ENCODE measurements around the gene NDC1.
A peak's percentile ranks its signal among the peaks of the same experiment; 100 is the strongest.
"Not testable (repeated sequence)": the region's sequence is repeated elsewhere in the genome, so short reads cannot be mapped to it uniquely, and the experiment has no call there.

Gene NDC1

GRCh38 chr1:53825306-53825705, 12.8 kb downstream of the NDC1 start:
- DNase-seq (ENCODE audit: low read depth in 4 of 4, low spot score in 1 of 4), result no peak

GRCh38 chr1:53822931-53823330, 15.2 kb downstream of the NDC1 start:
- no peak for DNase-seq (ENCODE audit: low read depth in 4 of 4, low spot score in 1 of 4)

DNA sequence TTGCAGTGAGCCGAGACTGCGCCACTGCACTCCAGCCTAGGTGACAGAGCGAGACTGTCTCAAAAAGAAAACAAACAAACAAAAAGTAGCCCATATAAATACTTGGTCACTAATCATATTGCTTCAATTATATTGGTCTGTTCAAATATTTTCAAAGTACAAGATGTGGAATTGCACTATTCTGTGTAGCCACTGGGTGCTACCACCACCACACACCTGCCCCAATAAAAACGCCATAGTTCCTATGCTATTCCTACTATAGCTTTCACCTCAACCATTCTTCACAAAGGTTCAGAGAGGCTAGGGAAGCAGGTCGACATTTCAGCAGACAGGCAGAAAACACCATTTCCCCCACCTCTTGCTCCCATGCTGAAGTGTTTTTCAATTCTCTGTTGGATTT, 16.7 kb downstream of the NDC1 start:
- no peak for DNase-seq (ENCODE audit: low read depth in 4 of 4, low spot score in 1 of 4)

DNA sequence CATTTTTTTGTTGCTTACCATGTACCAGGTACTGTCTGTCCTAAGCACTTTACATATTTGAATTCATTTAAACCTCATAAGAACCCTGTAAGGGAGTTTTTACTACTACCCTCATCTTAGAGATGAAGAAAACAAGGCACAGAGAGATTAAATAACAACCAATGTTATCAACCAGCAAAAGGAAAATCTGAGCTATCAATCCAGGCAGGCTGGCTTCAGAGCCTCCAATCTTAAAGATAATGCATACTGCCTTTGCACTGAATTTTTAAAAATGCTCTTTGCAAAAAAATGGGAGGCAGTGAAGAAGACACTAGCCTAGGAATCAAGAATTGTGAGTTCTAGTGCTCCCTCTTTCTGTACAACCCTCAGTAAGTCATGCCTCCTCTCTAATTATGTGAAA, 18.7 kb downstream of the NDC1 start:
- DNase-seq (ENCODE audit: low read depth in 4 of 4, low spot score in 1 of 4), result no peak

DNA sequence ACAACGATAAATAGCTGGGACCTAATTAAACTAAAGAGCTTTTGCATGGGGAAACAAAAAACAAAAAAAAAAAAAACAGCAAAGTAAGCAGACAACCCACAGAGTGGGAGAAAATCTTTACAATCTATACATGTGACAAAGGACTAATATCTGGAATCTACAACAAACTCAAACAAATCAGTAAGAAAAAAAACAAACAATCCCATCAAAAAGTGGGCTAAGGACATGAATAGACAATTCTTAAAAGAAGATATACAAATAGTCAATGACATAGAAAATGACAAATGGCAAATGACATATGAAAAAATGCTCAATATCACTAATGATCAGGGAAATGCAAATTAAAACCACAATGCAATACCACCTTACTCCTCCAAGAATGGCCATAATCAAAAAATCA, 21.5 kb downstream of the NDC1 start:
- not testable (repeated sequence) for DNase-seq (ENCODE audit: low read depth in 4 of 4, low spot score in 1 of 4)

GRCh38 chr1:53815484-53815883, 22.6 kb downstream of the NDC1 start:
- DNase-seq (ENCODE audit: low read depth in 4 of 4, low spot score in 1 of 4), result not testable (repeated sequence)

DNA sequence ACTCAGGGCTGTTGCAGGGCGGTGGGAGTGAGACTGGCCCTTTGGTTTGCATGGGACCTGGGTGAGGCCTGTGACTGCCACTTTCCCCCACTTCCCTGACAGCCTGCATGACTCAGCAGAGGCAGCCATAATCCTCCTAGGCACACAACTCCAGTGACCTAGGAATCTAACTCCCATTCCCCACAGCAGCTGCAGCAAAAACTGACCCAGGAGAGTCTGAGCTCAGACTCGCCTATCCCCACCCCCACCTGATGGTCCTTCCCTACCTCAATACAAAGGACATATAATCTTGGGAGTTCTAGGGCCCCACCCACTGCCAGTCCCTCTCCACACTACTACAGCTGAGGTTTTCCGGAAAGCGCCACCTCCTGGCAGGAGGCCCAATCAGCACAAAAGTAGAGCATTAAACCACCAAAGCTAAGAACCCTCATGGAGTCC, 26.7 kb downstream of the NDC1 start:
- DNase-seq (ENCODE audit: low read depth in 4 of 4, low spot score in 1 of 4), result peak in 1 of 4 experiments; percentile 6

GRCh38 chr1:53810497-53810896, 27.6 kb downstream of the NDC1 start:
- no peak for DNase-seq (ENCODE audit: low read depth in 4 of 4, low spot score in 1 of 4)

- DNase-seq (ENCODE audit: low read depth in 4 of 4, low spot score in 1 of 4), result no peak
Observed at GRCh38 chr1:53810007-53810406, 28.1 kb downstream of the NDC1 start.

- DNase-seq (ENCODE audit: low read depth in 4 of 4, low spot score in 1 of 4), result no peak
Observed at GRCh38 chr1:53807916-53808315, 30.2 kb downstream of the NDC1 start.

DNA sequence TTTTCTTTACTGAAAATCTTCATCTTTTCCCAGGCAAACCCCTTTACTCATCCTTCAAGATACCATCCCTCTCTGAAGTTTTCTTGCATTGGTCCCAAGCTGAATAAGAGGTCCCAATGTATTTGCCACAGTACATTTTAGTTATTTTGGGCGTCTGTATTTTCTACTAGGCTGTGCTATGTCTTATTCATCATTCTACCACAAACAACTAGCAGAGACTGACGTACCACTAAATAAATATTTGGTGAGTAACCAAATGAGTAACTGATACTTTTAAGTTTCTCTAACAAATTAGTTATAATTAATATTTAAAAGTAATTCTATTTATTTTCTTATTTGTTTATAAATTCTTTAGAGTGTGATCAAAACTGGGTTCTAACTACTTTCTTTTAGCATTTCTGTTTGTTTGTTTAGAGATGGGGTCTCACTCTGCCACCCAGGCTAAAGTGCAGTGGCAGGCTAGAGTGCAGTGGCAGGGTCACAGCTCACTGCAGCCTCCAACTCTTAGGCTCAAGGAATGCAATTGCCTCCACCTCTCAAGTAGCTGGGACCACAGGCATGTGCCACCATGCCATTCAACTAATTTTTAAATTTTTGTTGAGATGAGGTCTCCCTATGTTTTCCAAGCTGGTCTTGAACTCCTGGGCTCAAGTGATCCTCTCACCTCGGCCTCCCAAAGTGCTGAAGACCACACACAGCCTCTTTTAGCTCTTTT, 33.1 kb downstream of the NDC1 start:
- DNase-seq (ENCODE audit: low read depth in 4 of 4, low spot score in 1 of 4), result no peak

DNA sequence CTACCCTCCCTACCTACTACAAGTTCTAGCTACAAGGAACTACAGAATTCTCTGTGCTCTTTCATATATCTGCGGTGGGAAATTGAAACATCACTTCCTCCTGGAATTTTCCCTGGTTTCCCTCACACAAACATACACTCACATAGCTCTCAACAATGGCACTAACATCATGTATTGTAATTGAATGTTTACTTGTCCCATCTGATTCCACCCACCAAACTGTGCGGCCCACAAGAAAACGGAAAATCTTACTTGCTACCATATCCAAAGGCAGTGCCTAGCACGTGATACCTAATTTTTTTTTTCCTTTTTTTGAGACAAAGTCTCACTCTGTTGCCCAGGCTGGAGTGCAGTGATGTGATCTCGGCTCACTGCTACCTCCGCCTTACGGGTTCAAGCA, 33.9 kb downstream of the NDC1 start:
- no peak for DNase-seq (ENCODE audit: low read depth in 4 of 4, low spot score in 1 of 4)

GRCh38 chr1:53800621-53801020, 37.5 kb downstream of the NDC1 start:
- DNase-seq (ENCODE audit: low read depth in 4 of 4, low spot score in 1 of 4), result no peak

GRCh38 chr1:53799141-53799540, 39.0 kb downstream of the NDC1 start:
- no peak for DNase-seq (ENCODE audit: low read depth in 4 of 4, low spot score in 1 of 4)

- no peak for DNase-seq (ENCODE audit: low read depth in 4 of 4, low spot score in 1 of 4)
Observed at GRCh38 chr1:53792806-53793205, 45.3 kb downstream of the NDC1 start.

DNA sequence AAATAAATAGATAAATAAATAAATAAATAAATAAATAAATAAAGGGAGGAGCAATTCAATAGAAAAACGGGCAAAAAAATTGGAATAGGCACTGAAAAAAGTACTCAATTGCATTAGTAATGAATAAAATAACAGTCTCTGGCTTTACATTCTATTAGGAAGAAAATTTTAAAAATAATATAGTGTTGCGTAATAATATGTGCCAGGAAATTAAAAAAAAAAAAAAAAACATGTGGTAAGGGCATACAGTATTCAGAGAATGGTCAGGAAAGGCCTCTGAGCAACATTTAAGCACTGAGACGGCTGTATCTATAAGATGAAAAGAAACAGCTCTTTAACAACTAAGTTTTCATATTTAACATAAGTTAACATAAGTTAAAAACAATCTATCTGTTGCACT, 50.4 kb downstream of the NDC1 start:
- DNase-seq (ENCODE audit: low read depth in 4 of 4, low spot score in 1 of 4), result no peak

DNA sequence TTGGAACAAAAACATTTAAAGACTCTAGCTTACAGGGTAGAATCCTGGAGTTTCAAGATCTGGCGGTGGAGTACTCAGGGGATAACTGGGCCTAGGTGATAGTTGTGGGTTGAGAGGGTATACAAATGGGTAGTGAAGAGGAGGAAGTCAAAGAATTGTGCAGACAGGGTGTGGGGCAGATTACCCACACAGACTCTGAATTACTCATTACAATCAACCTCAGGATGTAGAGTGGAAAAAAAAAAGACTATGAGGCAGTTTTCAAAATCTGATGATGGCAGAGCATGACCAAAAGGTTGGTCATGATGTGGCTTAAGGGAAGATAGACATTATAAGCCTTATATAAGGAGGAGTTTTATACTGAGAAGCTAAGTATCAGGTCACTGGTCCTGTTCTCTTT, 55.0 kb downstream of the NDC1 start:
- DNase-seq (ENCODE audit: low read depth in 4 of 4, low spot score in 1 of 4), result no peak

DNA sequence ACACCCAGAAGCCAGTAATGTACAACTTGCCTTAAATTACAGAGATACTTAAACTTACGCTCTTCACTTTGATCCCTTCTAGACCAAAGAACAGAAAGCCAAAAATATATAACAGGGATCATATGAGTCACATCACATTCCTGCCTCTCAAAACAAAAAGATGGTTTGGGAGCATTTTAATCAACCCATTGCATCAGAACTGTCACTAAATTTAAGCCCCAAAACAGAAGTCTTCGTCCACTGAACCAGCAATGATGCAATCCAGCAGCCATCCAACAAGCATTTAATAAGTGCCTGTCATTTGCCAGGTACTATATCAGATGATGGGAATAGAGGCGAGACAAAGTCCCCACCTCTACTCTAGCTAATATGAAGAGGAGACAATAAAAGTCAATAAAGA, 56.4 kb downstream of the NDC1 start:
- DNase-seq (ENCODE audit: low read depth in 4 of 4, low spot score in 1 of 4), result no peak

- DNase-seq (ENCODE audit: low read depth in 4 of 4, low spot score in 1 of 4), result no peak
Observed at GRCh38 chr1:53777272-53777671, 60.8 kb downstream of the NDC1 start.

GRCh38 chr1:53771648-53772047, 66.4 kb downstream of the NDC1 start:
- DNase-seq (ENCODE audit: low read depth in 4 of 4, low spot score in 1 of 4), result no peak

- DNase-seq (ENCODE audit: low read depth in 4 of 4, low spot score in 1 of 4), result no peak
Observed at GRCh38 chr1:53769780-53770179, 68.3 kb downstream of the NDC1 start.

- no peak for DNase-seq (ENCODE audit: low read depth in 4 of 4, low spot score in 1 of 4)
Observed at GRCh38 chr1:53769184-53769583, 68.9 kb downstream of the NDC1 start.

GRCh38 chr1:53766831-53767405, 71.2 kb downstream of the NDC1 start:
- DNase-seq (ENCODE audit: low read depth in 4 of 4, low spot score in 1 of 4), result no peak

Measured in stimulated activated CD4-positive, alpha-beta T cell treated with anti-CD3 and anti-CD28 coated beads, Interleukin-1b, Interleukin-23, amount 100 ng/mL, for 24 hours (primary cell).